ENCODE data around the gene PEAK1. TPM values are rescaled to one million over a fixed set of nuclear protein-coding genes. Genes with fewer than 3 reads are reported as not detected.

Gene PEAK1
- total and polyA plus RNA-seq, 9 of the 15 experiments (the other 6 are each of a cell fraction or from before 2014, with no cell fraction given), result 0.99 to 22.4 (median 10.8) TPM

GRCh38 chr15:77084436-77084835 is 335.5 kb downstream of the PEAK1 start:
- no peak overlapping the region for H3K4me3 ChIP-seq
- TF ChIP-seq HDAC8 (tag; IDR thresholded peaks at IDR 0.05) (no peak), POLR2AphosphoS5 (IDR thresholded peaks at IDR 0.05; ENCODE audit: control insufficient read depth, insufficient read depth, low read depth, low read length) (no peak), ETV1 (tag; conservative IDR thresholded peaks at IDR 0.05; ENCODE audit: low read depth) (no peak), USF1 (CRISPR knock-in tag; IDR thresholded peaks at IDR 0.05) (0 out of 2 replicates have a peak, but pooled peaks have one; percentile 8), USF2 (CRISPR knock-in tag; IDR thresholded peaks at IDR 0.05) (peak; percentile 46), TCF7L2 (IDR thresholded peaks at IDR 0.05; ENCODE audit: low read depth, low read length) (no peak), HNRNPK (IDR thresholded peaks at IDR 0.05; ENCODE audit: low read depth, low read length, poor library complexity, severe bottlenecking) (no peak), RAD51 (IDR thresholded peaks at IDR 0.05; ENCODE audit: borderline replicate concordance, low read depth) (peak; percentile 56; the same call in 1 of the 2 replicates), BRF1 (IDR thresholded peaks at IDR 0.05; ENCODE audit: borderline replicate concordance, extremely low read depth, insufficient read length) (no peak)
- no peaks in the 10 kb centered on the region for H3K79me2 ChIP-seq (ENCODE audit: control insufficient read depth, insufficient read depth, low read length)
- no peaks in the 10 kb centered on the region for H4K20me1 ChIP-seq (replicated peaks; ENCODE audit: control insufficient read depth, insufficient read depth, low read length)
- H3K27me3 ChIP-seq (ENCODE audit: control insufficient read depth in 2 of 2, insufficient read depth in 2 of 2, low read length in 2 of 2), result peaks cover 0 to 3% of the 10 kb centered on the region in 2 experiments; a peak in 1 of 5 replicates
- H3K27ac ChIP-seq (ENCODE audit: extremely low read depth, low read depth, low read length), result no peak overlapping the region
- H3K9me1 ChIP-seq (ENCODE audit: control insufficient read depth, insufficient read depth, low read length), result no peaks in the 10 kb centered on the region
- no peak for DNase-seq (ENCODE audit: extremely low read depth in 1 of 4, low spot score in 3 of 4)
- no TSS peak for BruUV-seq (replicated peaks)
- in situ Hi-C loops (cut with MboI) (no loop called here), intact Hi-C loops (cut with micrococcal nuclease) (no loop called here)
- no peaks in the 10 kb centered on the region for H3K36me3 ChIP-seq (ENCODE audit: control insufficient read depth, insufficient read depth, low read length)
- CTCF ChIA-PET (ENCODE audit: low intra/inter-chr PET ratio), result no interaction called here
- ATAC-seq, result peak; percentile 29; the same call in 1 of the 3 replicates
- no peak for FAIRE-seq
- H3K4me2 ChIP-seq (ENCODE audit: insufficient read depth, low read length), result no peak overlapping the region
- H3K9me3 ChIP-seq (replicated peaks; ENCODE audit: control insufficient read depth, insufficient read depth, low read depth, low read length), result no peaks in the 10 kb centered on the region
- POLR2A ChIA-PET, result no interaction called here
- peak overlapping the region; percentile 70 for H2AFZ ChIP-seq (ENCODE audit: low read depth, low read length)
- 53% methylated on average over 8 of the region's 8 CpGs for WGBS (ENCODE audit: insufficient coverage, low coverage, missing lambda C conversion rate)
- peaks cover 5 to 15% of the 10 kb centered on the region in 2 experiments for H3K4me1 ChIP-seq (replicated peaks in 1 of 2; ENCODE audit: control insufficient read depth in 2 of 2, insufficient read depth in 2 of 2, low read length in 2 of 2)
- H3K9ac ChIP-seq (ENCODE audit: insufficient read depth in 1 of 2, low read depth in 2 of 2, low read length in 2 of 2), result no peak overlapping the region; a peak in 1 of 4 replicates

Measured in K562 (cell line).